Tibial artery (tissue), 4 donors: ENCODE data around the gene LCA5L.

ENCODE experiments used
- DNase-seq, 2 donors: peaks; one replicate each; pipeline ENCODE4 v3.0.0-alpha.2; 2019
- H3K27ac ChIP-seq, 2 donors: fragments of 200-600 bp; sonication (generic) in 1 of 2; 1 replicate in 1 of 2; 2 replicates in 1 of 2; pipeline ENCODE4 v1.5.1; 2018 to 2019; ENCODE audit warnings: mild to moderate bottlenecking in 1 of 2
- H3K27me3 ChIP-seq, 2 donors: fragments of 200-600 bp; sonication (generic) in 1 of 2; one replicate each; pipeline versions ENCODE4 v1.5.1 to v1.6.0; 2016 to 2019
- H3K36me3 ChIP-seq, 3 donors: fragments of 200-600 bp; sonication (generic) in 2 of 3; one replicate each; pipeline ENCODE4 v1.5.1; 2016 to 2019; ENCODE audit warnings: mild to moderate bottlenecking in 2 of 3
- H3K4me1 ChIP-seq, 4 donors: fragments of 200-600 bp; sonication (generic) in 2 of 4; 1 replicate in 3 of 4; 2 replicates in 1 of 4; pipeline ENCODE4 v1.5.1; 2016 to 2019
- H3K4me3 ChIP-seq, 2 donors: fragments of 200-600 bp; sonication (generic) in 1 of 2; 1 replicate in 1 of 2; 2 replicates in 1 of 2; pipeline ENCODE4 v1.5.1; 2018 to 2019; ENCODE audit warnings: mild to moderate bottlenecking in 2 of 2
- H3K9me3 ChIP-seq, 3 donors: fragments of 200-600 bp; sonication (generic) in 1 of 3; one replicate each; pipeline ENCODE4 v1.5.1; 2016 to 2019
- CTCF ChIP-seq, 2 experiments: fragments of 200-600 bp in 1 of 2; fragments of 450-650 bp in 1 of 2; IDR thresholded peaks; one replicate each; pipeline ENCODE4 v1.5.1; 2017 to 2019; ENCODE audit warnings: antibody characterized with exemption in 2 of 2, mild to moderate bottlenecking in 1 of 2, moderate library complexity in 1 of 2
- intact Hi-C: fragments of 100-400 bp; cut with DNase I; formaldehyde crosslinking; loops from one replicate; pipeline ENCODE4 v1.15.0; 2023; ENCODE audit warnings: low total_unique reads

The LCA5L gene

GRCh38 chr21:39454949-39455668 lies 9.5 kb upstream of the LCA5L start:
- intact Hi-C loops: no loop called here
- Histone ChIP-seq H3K4me1 (peaks cover 0 to 32% (median 5%) of the 10 kb centered on the region in 4 donors), H3K9me3 (no peaks in the 10 kb centered on the region), H3K36me3 (no peaks in the 10 kb centered on the region), H3K27me3 (no peaks in the 10 kb centered on the region), H3K4me3 (no peak overlapping the region), H3K27ac (peak overlapping the region in 1 of 2 donors; percentile 4)
- no peak for DNase-seq
- no peak for TF ChIP-seq CTCF (IDR thresholded peaks at IDR 0.05)

- DNase-seq: no peak
- Histone ChIP-seq H3K27me3 (no peaks in the 10 kb centered on the region), H3K36me3 (no peaks in the 10 kb centered on the region), H3K9me3 (no peaks in the 10 kb centered on the region), H3K4me1 (peaks cover 0 to 32% (median 5%) of the 10 kb centered on the region in 4 donors), H3K27ac (peak overlapping the region; percentile 67 to 70), H3K4me3 (peak overlapping the region in 1 of 2 donors; percentile 49)
- intact Hi-C loops: no loop called here
- no peak for TF ChIP-seq CTCF (IDR thresholded peaks at IDR 0.05)
Observed at GRCh38 chr21:39453571-39454179, 8.1 kb upstream of the LCA5L start.

- Histone ChIP-seq H3K4me3 (peak overlapping the region; percentile 47 to 49), H3K27ac (peak overlapping the region; percentile 67 to 70), H3K4me1 (peaks cover 0 to 32% (median 5%) of the 10 kb centered on the region in 4 donors), H3K27me3 (no peaks in the 10 kb centered on the region), H3K36me3 (no peaks in the 10 kb centered on the region), H3K9me3 (no peaks in the 10 kb centered on the region)
- DNase-seq: no peak
- intact Hi-C loops: no loop called here
- no peak for TF ChIP-seq CTCF (IDR thresholded peaks at IDR 0.05)
Observed at GRCh38 chr21:39452970-39453342, 7.4 kb upstream of the LCA5L start.

- intact Hi-C loops: no loop called here
- peak overlapping the region; percentile 67 to 70 for H3K27ac ChIP-seq
Observed at GRCh38 chr21:39452207-39452969, 6.8 kb upstream of the LCA5L start.

More at GRCh38 chr21:39452207-39452969, 6.8 kb upstream of the LCA5L start:
- H3K9me3 ChIP-seq: no peaks in the 10 kb centered on the region
- peak overlapping the region; percentile 47 to 49 for H3K4me3 ChIP-seq
- H3K27me3 ChIP-seq: no peaks in the 10 kb centered on the region
- TF ChIP-seq CTCF (IDR thresholded peaks at IDR 0.05): no peak
- H3K36me3 ChIP-seq: no peaks in the 10 kb centered on the region
- no peak for DNase-seq
- peaks cover 0 to 32% (median 5%) of the 10 kb centered on the region in 4 donors for H3K4me1 ChIP-seq
